A673 (cell line): ENCODE data around the gene ATG7.

Source experiments
- CTCF ChIP-seq: fragments of 300-800, 200-600 bp; sonication (generic); conservative IDR thresholded peaks from 2 replicates; pipeline ENCODE4 v1.5.1; 2017; ENCODE audit warnings: low read depth, mild to moderate bottlenecking, antibody characterized with exemption, low read length, moderate library complexity, mixed read lengths
- EZH2 ChIP-seq: fragments of 200-600 bp; sonication (generic); IDR thresholded peaks from 2 replicates; pipeline ENCODE4 v1.6.1; 2017; ENCODE audit warnings: borderline replicate concordance, low read depth, mild to moderate bottlenecking, mixed read lengths, antibody characterized with exemption, low read length; ENCODE audit not compliant: poor library complexity, severe bottlenecking

- no peak for TF ChIP-seq CTCF
- no peak for TF ChIP-seq EZH2
Observed at GRCh38 chr3:11430207-11430606, 158.0 kb downstream of the ATG7 start.
